Sigmoid colon (tissue), 4 donors: Measurements from ENCODE around the gene NEAT1.

Experiments used
- POLR2A ChIP-seq, 2 donors: fragments of 450-650 bp; IDR thresholded peaks; one replicate each; pipeline ENCODE4 v1.6.1; 2016; ENCODE audit warnings: antibody characterized with exemption in 2 of 2, mild to moderate bottlenecking in 2 of 2, moderate library complexity in 2 of 2
- POLR2AphosphoS5 ChIP-seq, 4 donors: sonication (generic); formaldehyde crosslinking; IDR thresholded peaks; one replicate each; pipeline ENCODE4 v1.6.1; 2017; ENCODE audit warnings: antibody characterized with exemption in 4 of 4
- TF ChIP-seq, protein P1 (sequence below), 4 experiments: fragments of 450-650 bp in 3 of 4; fragments of 200-600 bp in 1 of 4; IDR thresholded peaks; one replicate each; pipeline ENCODE4 v1.5.1; 2016 to 2019; ENCODE audit warnings: antibody characterized with exemption in 4 of 4, mild to moderate bottlenecking in 3 of 4, moderate library complexity in 2 of 4

GRCh38 chr11:65491163-65491465 is 68.5 kb downstream of the NEAT1 start:
- TF ChIP-seq, protein P1, sequence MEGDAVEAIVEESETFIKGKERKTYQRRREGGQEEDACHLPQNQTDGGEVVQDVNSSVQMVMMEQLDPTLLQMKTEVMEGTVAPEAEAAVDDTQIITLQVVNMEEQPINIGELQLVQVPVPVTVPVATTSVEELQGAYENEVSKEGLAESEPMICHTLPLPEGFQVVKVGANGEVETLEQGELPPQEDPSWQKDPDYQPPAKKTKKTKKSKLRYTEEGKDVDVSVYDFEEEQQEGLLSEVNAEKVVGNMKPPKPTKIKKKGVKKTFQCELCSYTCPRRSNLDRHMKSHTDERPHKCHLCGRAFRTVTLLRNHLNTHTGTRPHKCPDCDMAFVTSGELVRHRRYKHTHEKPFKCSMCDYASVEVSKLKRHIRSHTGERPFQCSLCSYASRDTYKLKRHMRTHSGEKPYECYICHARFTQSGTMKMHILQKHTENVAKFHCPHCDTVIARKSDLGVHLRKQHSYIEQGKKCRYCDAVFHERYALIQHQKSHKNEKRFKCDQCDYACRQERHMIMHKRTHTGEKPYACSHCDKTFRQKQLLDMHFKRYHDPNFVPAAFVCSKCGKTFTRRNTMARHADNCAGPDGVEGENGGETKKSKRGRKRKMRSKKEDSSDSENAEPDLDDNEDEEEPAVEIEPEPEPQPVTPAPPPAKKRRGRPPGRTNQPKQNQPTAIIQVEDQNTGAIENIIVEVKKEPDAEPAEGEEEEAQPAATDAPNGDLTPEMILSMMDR (IDR thresholded peaks at IDR 0.05): no peak
- no peak for TF ChIP-seq POLR2AphosphoS5 (IDR thresholded peaks at IDR 0.05)
- no peak for TF ChIP-seq POLR2A (IDR thresholded peaks at IDR 0.05)
